Measurements from ENCODE around the gene GATM. TPM values are rescaled to one million over a fixed set of nuclear protein-coding genes. Genes with fewer than 3 reads are reported as not detected.

The GATM gene
- total RNA-seq = 79.5 TPM
- polyA plus RNA-seq (ENCODE audit: insufficient read depth, low read depth, low replicate concordance) = 421 TPM
- long read RNA-seq, donor 1, transcript GATM-201 (9 exons, 2,597 nt) = major isoform, 14 of 15 reads
- long read RNA-seq, donor 1, partial matches to known transcripts = 0 of 15 reads
- long read RNA-seq, donor 1, other reads (novel, unspliced or antisense) = 0 of 15 reads
- long read RNA-seq, donor 2, transcript GATM-201 (9 exons, 2,597 nt) = major isoform, 33 of 35 reads
- long read RNA-seq, donor 2, partial matches to known transcripts = 0 of 35 reads
- long read RNA-seq, donor 2, other reads (novel, unspliced or antisense) = 0 of 35 reads
- long read RNA-seq, donor 3, transcript GATM-201 (9 exons, 2,597 nt) = major isoform, 77 of 175 reads
- long read RNA-seq, donor 3, partial matches to known transcripts = 94 of 175 reads
- long read RNA-seq, donor 3, other reads (novel, unspliced or antisense) = 0 of 175 reads
- long read RNA-seq, donor 4, transcript GATM-201 (9 exons, 2,597 nt) = major isoform, 67 of 133 reads
- long read RNA-seq, donor 4, partial matches to known transcripts = 63 of 133 reads
- long read RNA-seq, donor 4, other reads (novel, unspliced or antisense) = 0 of 133 reads
- long read RNA-seq, donor 5, transcript GATM-201 (9 exons, 2,597 nt) = major isoform, 7 of 7 reads
- long read RNA-seq, donor 5, partial matches to known transcripts = 0 of 7 reads
- long read RNA-seq, donor 5, other reads (novel, unspliced or antisense) = 0 of 7 reads
- long read RNA-seq, donor 6, transcript GATM-201 (9 exons, 2,597 nt) = major isoform, 66 of 276 reads
- long read RNA-seq, donor 6, partial matches to known transcripts = 205 of 276 reads
- long read RNA-seq, donor 6, other reads (novel, unspliced or antisense) = 0 of 276 reads
- long read RNA-seq, donor 7, transcript GATM-201 (9 exons, 2,597 nt) = major isoform, 54 of 65 reads
- long read RNA-seq, donor 7, partial matches to known transcripts = 6 of 65 reads
- long read RNA-seq, donor 7, other reads (novel, unspliced or antisense) = 1 of 65 reads
- long read RNA-seq, donor 8, transcript GATM-201 (9 exons, 2,597 nt) = major isoform, 8 of 30 reads
- long read RNA-seq, donor 8, partial matches to known transcripts = 21 of 30 reads
- long read RNA-seq, donor 8, other reads (novel, unspliced or antisense) = 0 of 30 reads
- long read RNA-seq, donor 9, transcript GATM-201 (9 exons, 2,597 nt) = major isoform, 26 of 33 reads
- long read RNA-seq, donor 9, partial matches to known transcripts = 5 of 33 reads
- long read RNA-seq, donor 9, other reads (novel, unspliced or antisense) = 0 of 33 reads
- long read RNA-seq, donor 10, transcript GATM-201 (9 exons, 2,597 nt) = major isoform, 37 of 42 reads
- long read RNA-seq, donor 10, transcript GATM-207 (8 exons, 3,911 nt) = minor isoform, 5 of 42 reads
- long read RNA-seq, donor 10, partial matches to known transcripts = 0 of 42 reads
- long read RNA-seq, donor 10, other reads (novel, unspliced or antisense) = 0 of 42 reads

GRCh38 chr15:45378149-45378912 is at the start of gene GATM:
Gene GATM, minus strand, starts transcription at chr15:45378544. Its CDS starts 91 bp downstream, at chr15:45378453.
- intact Hi-C loops (cut with DNase I) = no loop called here
- Histone ChIP-seq H3K9me3 (ENCODE audit: control insufficient read depth in 2 of 3, insufficient read depth in 1 of 3, low read length in 3 of 3) (no peaks in the 10 kb centered on the region), H3K9ac (ENCODE audit: low read length in 3 of 3) (peak within 1 kb of the TSS in 2 of 3 donors; percentile 69 to 89), H3K27me3 (ENCODE audit: control insufficient read depth, insufficient read depth, low read length) (peaks cover 4% of the 10 kb centered on the region), H3K4me3 (ENCODE audit: low read length in 3 of 3) (peak within 1 kb of the TSS; percentile 42 to 83 (median 75)), H3K4me1 (ENCODE audit: control insufficient read depth in 2 of 3, insufficient read depth in 2 of 3, low read depth in 1 of 3, low read length in 3 of 3) (peaks cover 0 to 3% (median 0%) of the 10 kb centered on the region in 3 donors), H3K36me3 (ENCODE audit: control insufficient read depth in 2 of 3, insufficient read depth in 3 of 3, low read length in 3 of 3) (no peaks in the 10 kb centered on the region), H3K27ac (ENCODE audit: low read depth in 2 of 2, low read length in 2 of 2) (peak within 1 kb of the TSS; percentile 78 to 86)
- DNase-seq (peak; percentile 79 to 94 (median 89)), FAIRE-seq (no peak)
- peak; percentile 4 for TF ChIP-seq CTCF (IDR thresholded peaks at IDR 0.05; ENCODE audit: borderline replicate concordance, extremely low read depth, insufficient read depth)

GRCh38 chr15:45427085-45427484 is 48.7 kb upstream of the GATM start:
- Histone ChIP-seq H3K4me1 (ENCODE audit: control insufficient read depth in 2 of 3, insufficient read depth in 2 of 3, low read depth in 1 of 3, low read length in 3 of 3) (no peaks in the 10 kb centered on the region), H3K9me3 (ENCODE audit: control insufficient read depth in 2 of 3, insufficient read depth in 1 of 3, low read length in 3 of 3) (no peaks in the 10 kb centered on the region), H3K36me3 (ENCODE audit: control insufficient read depth in 2 of 3, insufficient read depth in 3 of 3, low read length in 3 of 3) (peaks cover 0 to 6% (median 2%) of the 10 kb centered on the region in 3 donors), H3K27ac (ENCODE audit: low read depth in 2 of 2, low read length in 2 of 2) (no peak overlapping the region), H3K9ac (ENCODE audit: low read length in 3 of 3) (no peak overlapping the region), H3K27me3 (ENCODE audit: control insufficient read depth, insufficient read depth, low read length) (no peaks in the 10 kb centered on the region), H3K4me3 (ENCODE audit: low read length in 3 of 3) (no peak overlapping the region)
- intact Hi-C loops (cut with DNase I) = no loop called here
- TF ChIP-seq CTCF (IDR thresholded peaks at IDR 0.05; ENCODE audit: borderline replicate concordance, extremely low read depth, insufficient read depth) = no peak
- DNase-seq = no peak
- no peak for FAIRE-seq

- H3K36me3 ChIP-seq (ENCODE audit: control insufficient read depth in 2 of 3, insufficient read depth in 3 of 3, low read length in 3 of 3) = peaks cover 0 to 13% (median 4%) of the 10 kb centered on the region in 3 donors
- no peak for DNase-seq
- no peaks in the 10 kb centered on the region for H3K9me3 ChIP-seq (ENCODE audit: control insufficient read depth in 2 of 3, insufficient read depth in 1 of 3, low read length in 3 of 3)
- H3K9ac ChIP-seq (ENCODE audit: low read length in 3 of 3) = no peak overlapping the region
- intact Hi-C loops (cut with DNase I) = no loop called here
- H3K27ac ChIP-seq (ENCODE audit: low read depth in 2 of 2, low read length in 2 of 2) = no peak overlapping the region
- no peak for FAIRE-seq
- H3K4me3 ChIP-seq (ENCODE audit: low read length in 3 of 3) = no peak overlapping the region
- TF ChIP-seq CTCF (IDR thresholded peaks at IDR 0.05; ENCODE audit: borderline replicate concordance, extremely low read depth, insufficient read depth) = no peak
- H3K4me1 ChIP-seq (ENCODE audit: control insufficient read depth in 2 of 3, insufficient read depth in 2 of 3, low read depth in 1 of 3, low read length in 3 of 3) = no peaks in the 10 kb centered on the region
- no peaks in the 10 kb centered on the region for H3K27me3 ChIP-seq (ENCODE audit: control insufficient read depth, insufficient read depth, low read length)
These were observed 46.8 kb upstream of the GATM start for GRCh38 chr15:45425135-45425534.

All from kidney (tissue), 22 donors.